GM12891 (cell line): Measurements from ENCODE around the gene PAQR5.

Experiments
- POLR2A ChIP-seq: IDR thresholded peaks from 2 replicates; pipeline ENCODE4 v1.6.1; 2011; ENCODE audit warnings: low read depth, low read length, control low read depth
- POLR2AphosphoS5 ChIP-seq: IDR thresholded peaks from 2 replicates; pipeline ENCODE4 v1.6.1; 2011; ENCODE audit warnings: low read depth, low read length, control low read depth
- TAF1 ChIP-seq: IDR thresholded peaks from 2 replicates; pipeline ENCODE4 v1.6.1; 2011; ENCODE audit warnings: low read depth, low read length, control low read depth

- TF ChIP-seq TAF1, result no peak
- no peak for TF ChIP-seq POLR2AphosphoS5
- no peak for TF ChIP-seq POLR2A
Observed at GRCh38 chr15:69313432-69314000, 14.8 kb downstream of the PAQR5 start.
